ENCODE results near the gene SEPTIN3. TPM values are rescaled to one million over a fixed set of nuclear protein-coding genes. Genes with fewer than 3 reads are reported as not detected.

The SEPTIN3 gene
- 0.05 to 0.07 TPM (median 0.06 TPM) in 3 replicates for polyA plus RNA-seq
- 0.74 TPM for polyA plus RNA-seq (2011; ENCODE audit: low read depth)
- polyA plus RNA-seq (2011; cell fraction: cytosol; rRNA removed) = 0.07 and 0.19 TPM in 2 replicates
- 0.04 and 0.29 TPM in 2 replicates for polyA plus RNA-seq (2011; cell fraction: nucleus; rRNA removed)
- 0.07 and 1.0 TPM in 2 replicates for polyA plus RNA-seq (2012; ENCODE audit: low replicate concordance)
- 0.06 TPM in 1 of 3 replicates, not detected in the others for polyA minus RNA-seq
- polyA minus RNA-seq (2011; cell fraction: cytosol; rRNA and poly(A)+ RNA removed) = not detected
- not detected in 2 replicates for polyA minus RNA-seq (2011; cell fraction: nucleus; rRNA and poly(A)+ RNA removed)

GRCh38 chr22:41969110-41969646, at the start of gene SEPTIN3:
TSS of gene SEPTIN3 (plus strand) at chr22:41969443. CDS start at chr22:41971493, 2,050 bp downstream.
- Histone ChIP-seq H3K79me2 (ENCODE audit: control insufficient read depth, insufficient read depth, low read length) (no peaks in the 10 kb centered on the region), H4K20me1 (ENCODE audit: control insufficient read depth, extremely low read depth, insufficient read depth, low read length) (no peaks in the 10 kb centered on the region), H3K36me3 (ENCODE audit: control insufficient read depth in 2 of 2, extremely low read depth in 1 of 2, insufficient read depth in 2 of 2, low read length in 2 of 2) (no peaks in the 10 kb centered on the region), H3K27ac (ENCODE audit: control insufficient read depth, insufficient read depth, low read length) (no peak within 1 kb of the TSS), H3K4me3 (ENCODE audit: control insufficient read depth in 2 of 3, extremely low read depth in 1 of 3, insufficient read depth in 2 of 3, low read depth in 1 of 3, low read length in 3 of 3) (no peak within 1 kb of the TSS), H3K9me3 (ENCODE audit: control insufficient read depth, low read depth, low read length) (no peaks in the 10 kb centered on the region), H3K4me1 (ENCODE audit: control insufficient read depth, extremely low read depth, insufficient read depth, low read length) (peaks cover 4% of the 10 kb centered on the region), H3K27me3 (ENCODE audit: control insufficient read depth, extremely low read depth, insufficient read depth, low read length) (peaks cover 5% of the 10 kb centered on the region), H3K4me2 (ENCODE audit: control insufficient read depth, extremely low read depth, insufficient read depth, low read depth, low read length) (no peak within 1 kb of the TSS), H3K9me1 (ENCODE audit: control insufficient read depth, extremely low read depth, insufficient read depth, low read length) (no peaks in the 10 kb centered on the region), H2AFZ (ENCODE audit: control insufficient read depth, low read length) (no peak within 1 kb of the TSS), H3K9ac (ENCODE audit: control insufficient read depth, extremely low read depth, insufficient read depth, low read length) (no peak within 1 kb of the TSS)
- TF ChIP-seq CTCF (optimal IDR thresholded peaks at IDR 0.05 in 1 of 3, IDR thresholded peaks at IDR 0.05 in 1 of 3, conservative IDR thresholded peaks at IDR 0.05 in 1 of 3; ENCODE audit: extremely low read depth in 1 of 3, insufficient read depth in 2 of 3, low read length in 3 of 3) (no peak), EZH2 (IDR thresholded peaks at IDR 0.05; ENCODE audit: low read length) (no peak)
- dilution Hi-C loops (cut with MboI; ENCODE audit: extremely low pct_ligation_motif_present, low sequenced_read_pairs) = no loop called here
- DNase-seq (ENCODE audit: low read depth, low spot score) = no peak
- no peak for FAIRE-seq

- Histone ChIP-seq H3K9me1 (ENCODE audit: control insufficient read depth, extremely low read depth, insufficient read depth, low read length) (no peaks in the 10 kb centered on the region), H3K4me1 (ENCODE audit: control insufficient read depth, extremely low read depth, insufficient read depth, low read length) (peaks cover 13% of the 10 kb centered on the region), H3K36me3 (ENCODE audit: control insufficient read depth in 2 of 2, extremely low read depth in 1 of 2, insufficient read depth in 2 of 2, low read length in 2 of 2) (no peaks in the 10 kb centered on the region), H3K4me2 (ENCODE audit: control insufficient read depth, extremely low read depth, insufficient read depth, low read depth, low read length) (peak overlapping the region; percentile 78), H4K20me1 (ENCODE audit: control insufficient read depth, extremely low read depth, insufficient read depth, low read length) (peaks cover under 1% of the 10 kb centered on the region), H3K4me3 (ENCODE audit: control insufficient read depth in 2 of 3, extremely low read depth in 1 of 3, insufficient read depth in 2 of 3, low read depth in 1 of 3, low read length in 3 of 3) (no peak overlapping the region), H3K9me3 (ENCODE audit: control insufficient read depth, low read depth, low read length) (no peaks in the 10 kb centered on the region), H3K79me2 (ENCODE audit: control insufficient read depth, insufficient read depth, low read length) (no peaks in the 10 kb centered on the region), H2AFZ (ENCODE audit: control insufficient read depth, low read length) (no peak overlapping the region), H3K27me3 (ENCODE audit: control insufficient read depth, extremely low read depth, insufficient read depth, low read length) (peaks cover 37% of the 10 kb centered on the region), H3K27ac (ENCODE audit: control insufficient read depth, insufficient read depth, low read length) (no peak overlapping the region), H3K9ac (ENCODE audit: control insufficient read depth, extremely low read depth, insufficient read depth, low read length) (no peak overlapping the region)
- dilution Hi-C loops (cut with MboI; ENCODE audit: extremely low pct_ligation_motif_present, low sequenced_read_pairs) = no loop called here
- DNase-seq (ENCODE audit: low read depth, low spot score) (no peak), FAIRE-seq (no peak)
- no peak for TF ChIP-seq EZH2 (IDR thresholded peaks at IDR 0.05; ENCODE audit: low read length)
- no peak for TF ChIP-seq CTCF (optimal IDR thresholded peaks at IDR 0.05 in 1 of 3, IDR thresholded peaks at IDR 0.05 in 1 of 3, conservative IDR thresholded peaks at IDR 0.05 in 1 of 3; ENCODE audit: extremely low read depth in 1 of 3, insufficient read depth in 2 of 3, low read length in 3 of 3)
Measured at GRCh38 chr22:41920271-41920976, 48.8 kb upstream of the SEPTIN3 start.
